Measurements from ENCODE around the gene PRLH. TPM values are rescaled to one million over a fixed set of nuclear protein-coding genes. Genes with fewer than 3 reads are reported as not detected.

Gene PRLH
- total and polyA plus RNA-seq, 2 of the 13 experiments (the other 11 are each of a cell fraction or from before 2014, with no cell fraction given): not detected

- no peak for FAIRE-seq
- Histone ChIP-seq H3K4me3 (replicated peaks in 1 of 3; ENCODE audit: insufficient read depth in 1 of 3, low read depth in 2 of 3, low read length in 3 of 3) (peak overlapping the region in 2 of 3 experiments; percentile 20 to 47; a peak in 2 of 6 replicates), H3K79me2 (ENCODE audit: insufficient read depth, low read length) (no peaks in the 10 kb centered on the region), H3K27ac (ENCODE audit: extremely low read length, insufficient read depth, low read length) (no peak overlapping the region), H3K4me1 (ENCODE audit: insufficient read depth, low read length) (peaks cover 49% of the 10 kb centered on the region), H3K27me3 (ENCODE audit: control insufficient read depth in 1 of 2, insufficient read depth in 2 of 2, low read length in 2 of 2) (peaks cover 5 to 34% of the 10 kb centered on the region in 2 experiments; a peak in 4 of 5 replicates), H3K9ac (ENCODE audit: insufficient read depth, low read depth, low read length) (no peak overlapping the region), H3K36me3 (replicated peaks in 1 of 2; ENCODE audit: control insufficient read depth in 1 of 2, insufficient read depth in 2 of 2, low read length in 2 of 2) (no peaks in the 10 kb centered on the region), H3K9me3 (ENCODE audit: low read length) (no peaks in the 10 kb centered on the region), H2AFZ (ENCODE audit: low read length) (no peak overlapping the region), H4K20me1 (ENCODE audit: insufficient read depth, low read length) (no peaks in the 10 kb centered on the region), H3K4me2 (ENCODE audit: low read depth, low read length) (peak overlapping the region; percentile 54)
- intact Hi-C loops (cut with micrococcal nuclease; ENCODE audit: unreplicated experiment): no loop called here
- in situ Hi-C loops (cut with HindIII; ENCODE audit: extremely low pct_ligation_motif_present, low pct_unique_long_range_greater_than_20kb): no loop called here
- 6% methylated on average over 10 of the region's 11 CpGs for WGBS (ENCODE audit: low lambda C conversion rate)
- peak; percentile 40 for ATAC-seq
- BruUV-seq (replicated peaks): no TSS peak
- peak; percentile 30 for DNase-seq (ENCODE audit: low spot score)
- ChIA-PET CTCF (ENCODE audit: low intra/inter-chr PET ratio, low total read pairs) (no interaction called here), POLR2A (no interaction called here)
- TF ChIP-seq CREM (IDR thresholded peaks at IDR 0.05) (no peak), CREM (CRISPR knock-in tag; IDR thresholded peaks at IDR 0.05) (no peak), ARID5B (CRISPR knock-in tag; IDR thresholded peaks at IDR 0.05) (no peak), ZBTB7A (CRISPR knock-in tag; IDR thresholded peaks at IDR 0.05) (peak; percentile 71; the same call in 1 of the 2 replicates), REST (IDR thresholded peaks at IDR 0.05; ENCODE audit: borderline replicate concordance in 1 of 2, low read depth in 1 of 2, low read length in 2 of 2) (peak; percentile 67 to 92), AHDC1 (CRISPR knock-in tag; IDR thresholded peaks at IDR 0.05; ENCODE audit: borderline replicate concordance) (0 out of 2 replicates have a peak, but pooled peaks have one; percentile 32), TFAP4 (IDR thresholded peaks at IDR 0.05; ENCODE audit: borderline replicate concordance, low read depth) (0 out of 2 replicates have a peak, but pooled peaks have one; percentile 32), ZNF556 (CRISPR knock-in tag; IDR thresholded peaks at IDR 0.05; ENCODE audit: borderline replicate concordance) (no peak), FOXK1 (CRISPR knock-in tag; IDR thresholded peaks at IDR 0.05; ENCODE audit: borderline replicate concordance, low read depth) (peak; percentile 43; the same call in 1 of the 2 replicates)
Measured at GRCh38 chr2:237547841-237548416, 18.4 kb upstream of the PRLH start.
